ENCODE data around the gene PRKAB1. TPM values are rescaled to one million over a fixed set of nuclear protein-coding genes. Genes with fewer than 3 reads are reported as not detected.

PRKAB1 gene
- total and polyA plus RNA-seq, 11 donors = 6.5 to 19.1 (median 10.3) TPM

DNA sequence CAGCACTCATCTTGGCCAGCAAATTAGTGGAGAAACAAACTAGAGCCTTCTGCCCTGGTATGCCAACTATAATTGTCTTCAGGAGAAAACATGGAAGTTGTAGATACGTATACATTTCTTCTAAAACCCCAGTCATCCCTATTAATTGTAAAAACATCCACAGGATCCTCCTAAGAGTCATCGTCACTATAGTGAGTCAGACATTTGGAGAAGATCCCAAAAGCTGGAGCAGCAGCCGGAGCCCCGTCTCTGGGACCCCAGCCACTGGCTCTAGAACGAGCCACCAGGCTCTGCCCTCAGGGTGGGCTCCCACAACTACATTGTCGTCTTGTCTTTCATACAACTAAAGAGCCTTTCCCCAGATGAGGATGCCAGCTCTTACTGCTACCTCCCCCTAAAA is 15.5 kb downstream of the PRKAB1 start:
- Histone ChIP-seq H3K36me3 (peaks cover 0 to 43% (median 38%) of the 10 kb centered on the region in 9 donors), H3K27ac (peak overlapping the region in 4 of 12 donors; percentile 26 to 75 (median 47)), H3K9me3 (no peaks in the 10 kb centered on the region), H3K27me3 (no peaks in the 10 kb centered on the region), H3K4me3 (no peak overlapping the region), H3K4me1 (peaks cover 0 to 46% (median 20%) of the 10 kb centered on the region in 12 donors)
- DNase-seq (no peak), ATAC-seq (peak in 1 of 4 donors; percentile 32)
- intact Hi-C loops (cut with DNase I) = no loop called here
- no peak for TF ChIP-seq POLR2A (IDR thresholded peaks at IDR 0.05)
- TF ChIP-seq, protein P1, sequence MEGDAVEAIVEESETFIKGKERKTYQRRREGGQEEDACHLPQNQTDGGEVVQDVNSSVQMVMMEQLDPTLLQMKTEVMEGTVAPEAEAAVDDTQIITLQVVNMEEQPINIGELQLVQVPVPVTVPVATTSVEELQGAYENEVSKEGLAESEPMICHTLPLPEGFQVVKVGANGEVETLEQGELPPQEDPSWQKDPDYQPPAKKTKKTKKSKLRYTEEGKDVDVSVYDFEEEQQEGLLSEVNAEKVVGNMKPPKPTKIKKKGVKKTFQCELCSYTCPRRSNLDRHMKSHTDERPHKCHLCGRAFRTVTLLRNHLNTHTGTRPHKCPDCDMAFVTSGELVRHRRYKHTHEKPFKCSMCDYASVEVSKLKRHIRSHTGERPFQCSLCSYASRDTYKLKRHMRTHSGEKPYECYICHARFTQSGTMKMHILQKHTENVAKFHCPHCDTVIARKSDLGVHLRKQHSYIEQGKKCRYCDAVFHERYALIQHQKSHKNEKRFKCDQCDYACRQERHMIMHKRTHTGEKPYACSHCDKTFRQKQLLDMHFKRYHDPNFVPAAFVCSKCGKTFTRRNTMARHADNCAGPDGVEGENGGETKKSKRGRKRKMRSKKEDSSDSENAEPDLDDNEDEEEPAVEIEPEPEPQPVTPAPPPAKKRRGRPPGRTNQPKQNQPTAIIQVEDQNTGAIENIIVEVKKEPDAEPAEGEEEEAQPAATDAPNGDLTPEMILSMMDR (IDR thresholded peaks at IDR 0.05) = no peak
- 74 to 81% (median 78%) methylated on average over 6 of the region's 6 CpGs for WGBS, 4 donors

DNA sequence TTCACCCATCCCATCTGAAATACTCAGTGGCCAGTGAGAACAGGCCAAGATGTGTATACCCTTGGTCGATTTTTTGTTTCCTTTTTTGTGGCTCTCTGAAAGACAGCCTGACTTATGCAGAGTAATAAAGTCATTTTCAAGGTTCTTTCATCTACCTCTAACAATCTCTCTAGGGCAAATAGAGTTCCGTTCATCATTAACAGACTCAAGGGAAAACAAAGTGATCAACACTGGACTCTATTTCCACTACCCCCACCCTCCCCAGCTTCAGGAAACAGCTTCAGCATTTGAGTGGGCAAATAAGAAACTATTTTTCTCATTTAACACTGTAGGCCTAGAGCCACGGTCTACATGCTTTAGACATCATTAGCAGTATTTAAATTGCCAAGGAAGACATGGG is 15.9 kb downstream of the PRKAB1 start:
- 80 to 92% (median 81%) methylated on average over 3 of the region's 3 CpGs for WGBS, 4 donors
- Histone ChIP-seq H3K36me3 (peaks cover 0 to 39% (median 34%) of the 10 kb centered on the region in 9 donors), H3K27me3 (no peaks in the 10 kb centered on the region), H3K27ac (peak overlapping the region in 4 of 12 donors; percentile 20 to 51 (median 34)), H3K4me1 (peaks cover 0 to 46% (median 20%) of the 10 kb centered on the region in 12 donors), H3K4me3 (no peak overlapping the region), H3K9me3 (no peaks in the 10 kb centered on the region)
- intact Hi-C loops (cut with DNase I) = no loop called here
- TF ChIP-seq, protein P1 (IDR thresholded peaks at IDR 0.05) = no peak
- TF ChIP-seq POLR2A (IDR thresholded peaks at IDR 0.05) = no peak
- DNase-seq (no peak), ATAC-seq (no peak)

DNA sequence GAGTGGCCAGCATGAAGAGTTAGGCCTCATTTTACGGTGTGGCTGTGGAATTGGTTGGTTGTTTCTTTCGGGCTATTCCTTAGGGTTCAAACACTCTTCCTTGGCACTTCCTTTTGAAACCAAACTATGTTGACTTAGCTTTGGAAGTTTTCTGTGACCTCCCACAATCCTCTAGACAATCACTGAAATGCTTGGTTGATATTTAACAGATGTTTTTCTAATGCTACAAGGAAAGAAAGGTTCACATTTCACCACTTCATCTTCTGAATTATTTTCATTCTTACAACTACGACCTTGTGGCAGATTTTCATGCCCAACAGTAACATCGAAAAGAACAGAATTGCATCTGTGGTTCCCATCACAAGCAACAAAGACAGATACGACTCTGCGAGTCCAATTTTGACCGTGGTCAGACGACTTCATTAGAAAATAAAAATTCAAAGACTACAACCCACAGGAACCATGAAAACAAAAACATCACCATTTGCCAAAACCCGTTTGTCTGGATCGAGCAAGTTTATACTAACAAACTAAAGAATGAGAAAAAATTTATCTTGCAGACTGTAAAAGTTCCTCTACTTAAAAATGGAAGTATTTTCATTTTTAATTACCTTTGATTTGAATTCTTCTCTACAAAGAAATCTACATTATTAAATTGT is 16.9 kb downstream of the PRKAB1 start:
- intact Hi-C loops (cut with DNase I) = no loop called here
- TF ChIP-seq POLR2A (IDR thresholded peaks at IDR 0.05) = no peak
- TF ChIP-seq, protein P1 (IDR thresholded peaks at IDR 0.05) = no peak
- ATAC-seq = no peak
- Histone ChIP-seq H3K9me3 (no peaks in the 10 kb centered on the region), H3K27me3 (no peaks in the 10 kb centered on the region), H3K4me3 (no peak overlapping the region), H3K27ac (peak overlapping the region in 4 of 12 donors; percentile 14 to 32 (median 22)), H3K4me1 (peaks cover 0 to 45% (median 19%) of the 10 kb centered on the region in 12 donors), H3K36me3 (peaks cover 0 to 28% (median 23%) of the 10 kb centered on the region in 9 donors)
- DNase-seq = no peak
- WGBS, 4 donors = 65 to 81% (median 75%) methylated on average over 10 of the region's 10 CpGs

DNA sequence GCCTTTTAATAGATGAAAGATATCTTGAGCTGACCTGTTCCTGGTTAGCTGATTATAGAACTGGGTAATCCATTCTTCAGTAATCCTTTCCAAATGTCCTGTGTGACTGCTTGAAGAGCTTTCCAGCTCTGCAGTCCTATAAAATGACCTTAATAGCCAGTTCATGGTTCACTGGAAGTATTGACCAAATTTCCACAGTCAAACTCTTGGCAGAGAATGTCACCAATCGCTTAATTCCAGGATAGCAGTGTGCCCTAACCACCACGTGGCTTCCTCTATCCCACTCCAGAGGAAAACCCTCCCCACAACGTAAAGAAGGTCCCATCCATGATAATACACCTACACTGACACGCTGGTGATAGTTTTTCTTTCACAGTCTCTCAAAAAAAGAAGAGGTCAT is 17.4 kb downstream of the PRKAB1 start:
- Histone ChIP-seq H3K27ac (peak overlapping the region in 3 of 12 donors; percentile 23 to 49 (median 32)), H3K4me1 (peaks cover 0 to 45% (median 19%) of the 10 kb centered on the region in 12 donors), H3K4me3 (no peak overlapping the region), H3K36me3 (peaks cover 0 to 23% (median 18%) of the 10 kb centered on the region in 9 donors), H3K27me3 (no peaks in the 10 kb centered on the region), H3K9me3 (no peaks in the 10 kb centered on the region)
- 81 to 92% (median 87%) methylated on average over 4 of the region's 4 CpGs for WGBS, 4 donors
- no peak for ATAC-seq
- TF ChIP-seq POLR2A (IDR thresholded peaks at IDR 0.05) = no peak
- TF ChIP-seq, protein P1 (IDR thresholded peaks at IDR 0.05) = no peak
- intact Hi-C loops (cut with DNase I) = no loop called here
- no peak for DNase-seq

Data from heart left ventricle (tissue), 16 donors.